DMS153 treated with DMSO at 0.1 percent for 48 hours (cell line): ENCODE measurements around the gene PTPN14.

Experiments
- DNase-seq: peaks from one replicate; lab custom pipeline; 2025; ENCODE audit not compliant: unreplicated experiment; lab: John Stamatoyannopoulos, UW

Gene PTPN14

GRCh38 chr1:214341459-214341858 lies 209.9 kb downstream of the PTPN14 start:
- no peak for DNase-seq

GRCh38 chr1:214338212-214338611 lies 213.2 kb downstream of the PTPN14 start:
- DNase-seq = no peak

- DNase-seq = no peak
Observed at GRCh38 chr1:214337511-214337910, 213.9 kb downstream of the PTPN14 start.

GRCh38 chr1:214337015-214337414 lies 214.4 kb downstream of the PTPN14 start:
- no peak for DNase-seq

- DNase-seq = no peak
Observed at GRCh38 chr1:214335567-214335966, 215.8 kb downstream of the PTPN14 start.

- DNase-seq = peak; percentile 16
Observed at GRCh38 chr1:214332946-214333798, 218.2 kb downstream of the PTPN14 start.

GRCh38 chr1:214331827-214332423 lies 219.5 kb downstream of the PTPN14 start:
- peak; percentile 20 for DNase-seq

GRCh38 chr1:214331180-214331579 lies 220.2 kb downstream of the PTPN14 start:
- no peak for DNase-seq

GRCh38 chr1:214330715-214331114 lies 220.7 kb downstream of the PTPN14 start:
- DNase-seq = no peak

GRCh38 chr1:214330222-214330621 lies 221.2 kb downstream of the PTPN14 start:
- DNase-seq = no peak

- no peak for DNase-seq
Observed at GRCh38 chr1:214329470-214330220, 221.8 kb downstream of the PTPN14 start.

- peak; percentile 95 for DNase-seq
Observed at GRCh38 chr1:214328770-214329469, 222.5 kb downstream of the PTPN14 start.

GRCh38 chr1:214327514-214327913 lies 223.9 kb downstream of the PTPN14 start:
- no peak for DNase-seq

- DNase-seq = no peak
Observed at GRCh38 chr1:214326406-214326805, 225.0 kb downstream of the PTPN14 start.

- DNase-seq = no peak
Observed at GRCh38 chr1:214324896-214325800, 226.3 kb downstream of the PTPN14 start.

GRCh38 chr1:214321705-214322453 lies 229.5 kb downstream of the PTPN14 start:
- no peak for DNase-seq

- DNase-seq = no peak
Observed at GRCh38 chr1:214319938-214320337, 231.5 kb downstream of the PTPN14 start.

- no peak for DNase-seq
Observed at GRCh38 chr1:214318956-214319736, 232.3 kb downstream of the PTPN14 start.

GRCh38 chr1:214318356-214318755 lies 233.0 kb downstream of the PTPN14 start:
- no peak for DNase-seq
